GM18499 (cell line): ENCODE measurements around the gene TGIF1.
A peak's percentile ranks its signal among the peaks of the same experiment; 100 is the strongest.

Source experiments
- ATAC-seq: cut with Tn5 transposase; IDR thresholded peaks from one replicate; pipeline ENCODE4 v1.9.1; 2021; ENCODE audit warnings: moderate number of reproducible peaks; ENCODE audit not compliant: insufficient read depth, unreplicated experiment

Gene TGIF1

DNA sequence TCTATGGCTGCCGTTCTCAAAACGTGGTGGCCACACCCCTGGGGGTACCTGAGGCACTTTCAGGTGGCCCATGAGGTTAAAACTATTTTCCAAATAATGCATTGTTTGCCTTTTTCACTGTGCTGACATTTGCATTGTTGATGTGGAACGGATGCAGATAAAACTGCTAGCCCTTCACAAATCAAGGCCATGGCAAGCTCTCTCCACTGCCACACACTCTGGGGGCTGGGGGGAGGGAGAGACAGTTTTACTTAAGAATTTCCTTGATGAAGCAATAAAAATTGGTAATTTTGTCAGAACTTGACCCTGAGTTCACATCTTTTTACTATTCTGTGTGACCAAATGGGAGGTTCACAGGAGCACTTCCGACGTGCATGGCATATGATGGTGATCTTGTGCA is 22.0 kb upstream of the TGIF1 start:
- ATAC-seq: no peak

DNA sequence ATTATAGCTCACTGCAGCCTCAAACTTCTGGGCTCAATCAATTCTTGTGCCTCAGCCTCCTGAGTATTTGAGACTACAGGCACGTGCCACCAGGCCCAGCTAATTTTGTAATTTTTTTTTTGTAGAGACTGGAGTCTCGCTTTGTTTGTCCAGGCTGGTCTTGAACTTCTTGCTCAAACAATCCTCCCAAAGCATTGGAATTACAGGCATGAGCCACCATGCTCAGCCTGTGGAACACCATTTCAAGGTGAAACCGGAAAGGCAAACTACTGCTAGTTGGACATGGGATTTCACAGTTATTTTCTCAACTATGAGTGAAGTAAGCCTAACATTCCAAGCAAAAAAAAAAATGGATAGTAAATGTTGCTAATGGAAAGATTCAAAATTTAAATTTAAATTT is 20.9 kb upstream of the TGIF1 start:
- no peak for ATAC-seq

DNA sequence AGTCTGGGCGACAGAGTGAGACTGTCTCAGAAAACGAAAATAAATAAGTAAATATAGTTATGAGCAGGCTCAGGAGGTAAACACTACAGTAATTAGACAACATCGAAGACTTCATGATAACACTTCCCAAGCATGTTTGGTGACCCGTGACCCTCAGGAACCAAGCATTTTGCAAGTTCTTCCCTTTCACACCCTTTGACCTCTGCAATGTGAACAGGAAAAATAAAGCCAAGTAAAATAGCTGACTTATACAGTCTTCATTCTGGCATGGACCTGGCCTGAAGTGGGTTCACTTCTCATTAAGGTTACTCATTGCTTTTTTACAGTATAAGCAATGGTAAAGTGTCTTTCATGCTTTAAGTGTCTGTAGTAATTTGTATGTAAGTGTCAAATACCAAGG is 15.3 kb upstream of the TGIF1 start:
- no peak for ATAC-seq

DNA sequence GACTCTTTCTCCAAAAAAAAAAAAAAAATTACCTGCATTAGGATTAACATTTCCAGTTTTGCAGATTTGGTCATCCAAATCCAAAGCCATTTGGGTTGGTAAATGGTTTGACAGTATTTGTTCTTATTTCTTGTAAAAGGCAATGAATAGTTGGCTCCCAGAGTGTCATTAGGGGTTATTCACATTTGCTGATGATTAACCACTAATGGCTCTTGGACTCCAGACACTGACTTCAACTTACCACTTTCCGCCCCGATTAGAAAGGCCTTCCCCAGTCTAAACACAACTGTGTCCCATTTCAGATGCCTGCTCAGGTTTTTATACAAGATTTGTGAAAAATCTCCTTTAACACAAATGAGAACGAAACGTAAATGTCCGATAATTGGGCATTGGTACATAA is 9.6 kb upstream of the TGIF1 start:
- no peak for ATAC-seq

DNA sequence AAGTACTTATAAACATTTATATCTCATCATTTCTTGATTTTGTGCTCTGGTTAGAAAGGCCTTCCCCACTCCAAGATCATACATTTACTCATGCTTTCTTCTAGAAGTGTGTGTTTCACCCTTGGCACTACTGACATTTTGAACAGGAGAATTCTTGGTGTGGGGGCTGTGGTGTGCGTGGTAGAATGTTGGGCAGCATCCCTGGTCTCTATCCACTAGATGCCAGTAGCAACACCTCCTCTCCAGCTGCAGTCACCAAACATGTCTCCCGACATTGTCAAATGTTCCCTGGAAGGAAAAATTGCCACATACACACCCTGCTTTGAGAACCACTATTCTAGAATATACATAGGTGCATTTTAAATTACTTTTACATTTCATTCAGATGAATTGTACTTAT is 8.7 kb upstream of the TGIF1 start:
- no peak for ATAC-seq

DNA sequence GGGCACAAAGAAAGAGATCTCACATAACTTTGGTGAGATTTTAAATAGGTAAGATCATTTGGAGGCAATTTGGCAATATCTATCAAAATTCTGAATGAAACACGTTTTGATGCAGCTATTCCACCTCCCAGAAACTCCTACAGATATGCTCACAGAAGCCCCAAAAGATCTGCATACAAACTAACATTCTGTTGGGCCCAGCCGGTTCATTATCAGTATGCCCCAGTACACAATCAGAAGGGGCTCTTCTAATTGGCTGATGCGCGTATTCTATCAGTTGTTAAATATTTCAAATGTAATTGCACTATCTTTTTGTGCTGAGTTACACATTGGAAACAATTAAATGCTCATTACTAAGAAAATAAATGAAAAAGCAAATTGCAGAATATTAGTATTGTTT is 7.1 kb upstream of the TGIF1 start:
- ATAC-seq: no peak

DNA sequence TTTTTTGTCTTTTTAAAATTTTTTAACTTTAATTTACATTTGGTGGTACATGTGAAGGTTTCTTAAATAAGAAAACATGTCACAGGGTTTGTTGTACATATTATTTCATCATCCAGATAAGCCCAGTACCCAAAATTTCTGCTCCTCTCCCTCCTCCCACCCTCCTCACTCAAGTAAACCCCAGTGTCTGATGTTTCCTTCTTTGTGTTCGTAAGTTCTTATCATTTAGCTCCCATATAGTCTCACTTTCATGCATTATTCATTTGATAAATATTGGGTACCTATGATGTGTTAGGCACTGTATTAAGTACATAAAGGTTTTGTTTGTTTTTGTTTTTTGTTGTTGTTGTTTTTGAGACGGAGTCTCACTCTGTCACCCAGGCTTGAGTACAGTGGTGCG is 5.7 kb upstream of the TGIF1 start:
- no peak for ATAC-seq

DNA sequence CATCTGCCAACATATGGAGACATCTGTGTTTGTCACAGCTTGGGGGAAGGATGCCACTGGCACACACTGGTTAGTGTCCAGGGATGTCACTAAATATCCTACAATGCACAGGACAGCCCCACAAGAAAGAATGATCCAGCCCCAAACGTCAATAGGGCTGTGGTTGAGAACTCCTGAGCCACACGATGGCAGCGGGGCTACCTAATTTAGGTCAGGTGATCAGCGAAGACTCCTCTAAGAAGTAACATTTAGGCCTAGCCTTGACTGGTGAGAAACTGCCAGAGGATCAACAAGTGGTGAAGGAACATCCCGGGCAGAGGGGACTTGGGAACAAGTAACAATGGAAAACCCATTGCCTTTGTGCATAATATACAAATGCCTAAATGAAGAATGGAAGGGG is 5.0 kb upstream of the TGIF1 start:
- ATAC-seq: no peak

DNA sequence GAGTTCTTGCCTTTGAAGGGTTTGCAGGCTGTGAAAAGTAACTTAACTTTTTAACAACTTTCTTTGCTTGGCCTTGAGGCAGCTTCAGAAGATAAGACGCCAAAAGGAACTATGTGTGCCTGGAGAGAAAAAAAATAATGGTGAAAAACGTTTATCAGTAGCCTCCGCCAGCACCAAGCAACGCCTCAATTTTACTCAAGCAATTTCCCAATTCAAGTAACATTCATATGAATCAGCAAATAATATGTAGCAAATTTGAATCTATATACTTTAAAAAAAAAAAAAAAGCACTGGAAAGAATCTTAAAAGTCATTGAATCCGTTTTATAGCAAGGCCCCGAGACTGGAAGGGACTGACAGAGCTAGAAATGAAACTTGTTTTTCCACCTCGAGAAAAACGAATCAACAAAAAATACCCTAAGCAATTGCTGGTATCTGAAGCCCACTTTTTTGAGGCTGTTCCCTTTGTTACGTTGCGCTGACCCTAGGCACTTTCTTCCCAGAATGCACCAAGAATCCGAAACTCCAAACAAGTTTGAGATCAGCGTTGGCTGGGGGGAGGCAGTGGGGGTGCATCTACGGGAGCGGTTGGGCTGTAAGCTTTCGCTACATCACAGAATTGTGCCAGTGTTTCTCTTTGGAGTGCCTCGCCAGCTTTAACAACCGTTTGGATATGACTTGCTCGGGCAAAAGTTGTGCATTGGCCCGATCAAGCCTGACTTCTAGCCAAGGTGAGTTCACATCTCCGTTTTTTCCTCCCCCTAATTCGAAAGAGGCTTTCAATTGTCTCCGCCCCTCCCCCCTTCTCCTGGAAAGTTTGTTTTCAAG is 2.7 kb upstream of the TGIF1 start:
- ATAC-seq: no peak

DNA sequence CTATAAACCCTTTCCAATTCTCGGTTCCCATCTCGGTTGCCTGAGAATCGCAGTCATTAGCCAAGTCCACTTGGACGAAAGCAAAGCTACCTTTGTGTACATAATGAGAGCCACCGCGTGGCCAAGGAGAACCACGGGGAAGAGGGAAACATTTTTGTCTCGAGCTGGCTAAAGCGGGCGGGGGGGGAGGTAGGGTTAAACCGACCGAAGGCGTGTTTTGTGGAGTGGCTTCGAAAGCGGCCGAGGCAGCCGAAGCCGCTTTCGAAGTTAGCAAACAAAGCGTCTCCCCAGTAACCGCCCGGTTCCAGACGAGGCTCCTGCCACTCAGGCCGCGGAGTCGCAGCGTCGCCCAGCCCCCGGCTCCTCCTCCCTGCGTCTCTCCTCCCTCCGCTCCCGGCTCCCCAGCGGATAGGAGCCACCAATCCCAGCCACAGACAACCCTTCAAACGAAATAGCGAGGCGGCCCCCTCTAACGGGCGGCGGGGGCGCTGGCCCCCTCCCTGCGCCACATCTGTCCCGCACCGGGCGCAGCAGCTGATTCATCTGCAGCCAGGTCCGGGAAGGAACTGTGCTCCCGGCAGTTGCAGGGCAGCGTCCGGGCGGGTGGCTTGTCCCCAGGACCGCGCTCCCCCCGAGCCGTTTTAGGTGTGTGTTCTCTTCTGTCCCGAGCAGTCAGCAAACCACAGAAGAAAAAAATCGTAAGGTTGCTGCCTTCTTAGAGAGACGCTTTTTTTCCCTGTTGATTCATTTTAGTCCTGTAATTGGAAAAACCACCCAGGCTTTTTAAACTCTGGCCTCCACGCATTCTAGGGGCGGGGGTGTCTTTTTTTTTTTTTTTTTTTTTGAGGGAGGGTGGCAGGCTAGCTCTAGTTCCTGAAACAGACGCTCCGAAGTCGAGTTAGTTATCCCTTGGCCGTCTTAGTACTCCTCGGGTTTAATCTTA is 1.8 kb upstream of the TGIF1 start:
- peak; percentile 48 for ATAC-seq

DNA sequence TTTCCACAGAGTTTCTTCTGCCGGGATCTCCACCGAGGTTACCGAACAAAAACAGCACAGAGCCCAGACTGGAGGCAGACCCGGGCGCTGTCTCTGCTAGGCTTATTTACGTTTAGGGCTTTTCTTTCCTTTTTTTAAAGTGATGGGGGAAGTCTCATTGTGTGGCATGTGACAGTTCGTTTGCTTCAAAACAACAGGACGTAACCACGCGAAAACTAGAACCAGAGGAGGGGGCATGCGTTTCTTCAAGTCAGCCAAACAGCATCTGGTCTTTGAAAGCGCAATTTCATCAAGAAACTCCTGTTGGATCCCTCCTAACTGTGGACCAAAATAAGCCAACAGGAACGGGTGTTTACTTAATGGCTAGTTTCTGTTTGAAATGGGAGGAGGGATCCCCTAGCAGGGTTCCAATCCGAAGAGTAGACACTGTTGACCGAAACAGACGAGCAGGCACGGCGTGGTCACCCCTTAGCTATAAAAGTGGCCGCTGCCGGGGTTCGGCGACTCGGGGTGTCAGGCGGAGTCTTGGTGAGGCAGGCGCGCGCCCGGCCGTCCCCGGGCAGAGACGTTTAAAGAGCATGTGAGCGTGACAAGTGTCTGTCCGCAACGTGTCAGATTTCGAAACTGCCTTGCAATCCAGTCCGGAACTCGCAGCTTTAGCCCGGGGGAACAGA is 997 bp upstream of the TGIF1 start:
- peak; percentile 40 for ATAC-seq

DNA sequence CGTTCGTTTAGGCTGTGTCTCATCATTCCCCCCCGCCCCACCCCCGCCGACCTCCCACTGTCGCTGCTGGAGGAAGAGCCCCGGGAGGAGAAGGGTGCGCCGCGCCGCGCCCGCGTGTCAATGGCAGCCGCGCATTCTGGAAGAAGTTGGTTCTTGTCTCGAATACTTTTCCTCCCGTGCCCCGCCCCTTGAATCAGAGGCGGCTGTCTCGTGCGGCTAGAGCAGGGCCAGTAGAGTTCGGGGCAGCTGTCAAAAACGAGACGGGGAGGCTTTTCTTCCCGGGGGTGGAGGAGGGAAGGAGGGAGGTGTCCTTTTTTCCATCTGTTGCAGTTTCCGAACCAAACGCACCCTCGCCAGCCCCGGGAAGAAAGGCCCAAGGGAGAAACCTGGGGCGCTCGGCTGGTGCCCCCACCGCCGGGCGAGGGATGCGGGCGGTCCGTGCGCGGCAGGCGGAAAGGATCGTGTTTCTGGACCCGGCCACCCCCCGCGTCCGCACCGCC is 410 bp upstream of the TGIF1 start:
- no peak for ATAC-seq

DNA sequence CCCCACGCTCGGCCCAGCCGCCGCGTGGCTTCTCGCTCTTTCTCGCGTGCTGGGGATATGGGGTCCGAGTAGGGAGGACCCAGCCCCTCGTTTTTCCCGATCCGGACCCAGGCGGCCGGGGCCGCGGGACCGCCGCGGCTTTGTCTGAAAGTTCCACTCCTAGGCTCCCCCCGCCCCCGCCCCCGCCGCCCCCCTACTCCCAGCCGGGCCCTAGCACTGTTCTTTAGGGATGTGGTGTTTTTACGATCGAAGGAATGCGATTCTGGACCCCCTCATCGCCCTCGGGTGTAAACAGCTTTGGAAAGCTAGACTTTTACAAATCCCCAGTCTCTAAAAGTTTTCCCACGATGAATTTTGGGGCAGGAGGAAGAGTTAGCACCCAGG is 819 bp downstream of the TGIF1 start:
- ATAC-seq: no peak

DNA sequence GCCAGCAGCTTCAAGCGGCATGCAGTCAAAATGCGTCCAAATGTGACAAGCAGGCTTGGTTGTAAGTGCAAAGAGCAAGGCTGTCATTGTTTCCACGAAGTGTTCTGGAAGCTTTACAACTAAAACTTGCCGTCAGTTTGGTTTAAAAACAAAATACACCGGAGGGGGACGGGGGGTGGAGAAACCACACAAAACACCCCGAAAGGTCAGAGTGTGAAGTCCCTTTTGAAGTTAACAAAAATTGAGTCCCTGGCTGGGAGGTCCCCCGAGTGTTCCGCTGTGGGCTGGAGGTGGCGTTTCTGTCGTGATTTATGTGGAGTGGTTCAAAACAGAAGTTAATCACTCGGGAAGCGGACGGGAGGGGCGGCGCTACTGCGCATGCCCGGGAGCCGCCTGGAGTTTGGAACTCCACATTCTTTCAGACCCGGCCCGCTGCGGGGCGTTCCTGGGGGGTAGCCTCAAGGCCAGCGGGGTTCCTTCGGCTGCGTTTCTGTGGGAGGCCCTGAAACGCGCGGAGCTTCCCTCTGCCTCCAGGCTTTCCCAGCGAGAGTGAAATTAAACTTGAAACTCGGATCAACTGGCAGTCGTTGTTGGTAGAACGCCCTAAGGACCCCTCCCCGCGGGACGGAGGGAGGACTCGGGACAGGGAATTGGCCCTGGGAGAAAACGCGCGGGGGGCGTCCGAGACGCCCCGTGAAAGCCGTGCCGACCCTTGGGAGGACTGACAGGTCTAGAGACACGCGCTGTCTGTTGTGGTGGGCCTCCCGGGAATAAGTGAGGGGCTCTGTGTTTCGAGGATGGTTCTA is 1.4 kb downstream of the TGIF1 start:
- ATAC-seq: no peak

DNA sequence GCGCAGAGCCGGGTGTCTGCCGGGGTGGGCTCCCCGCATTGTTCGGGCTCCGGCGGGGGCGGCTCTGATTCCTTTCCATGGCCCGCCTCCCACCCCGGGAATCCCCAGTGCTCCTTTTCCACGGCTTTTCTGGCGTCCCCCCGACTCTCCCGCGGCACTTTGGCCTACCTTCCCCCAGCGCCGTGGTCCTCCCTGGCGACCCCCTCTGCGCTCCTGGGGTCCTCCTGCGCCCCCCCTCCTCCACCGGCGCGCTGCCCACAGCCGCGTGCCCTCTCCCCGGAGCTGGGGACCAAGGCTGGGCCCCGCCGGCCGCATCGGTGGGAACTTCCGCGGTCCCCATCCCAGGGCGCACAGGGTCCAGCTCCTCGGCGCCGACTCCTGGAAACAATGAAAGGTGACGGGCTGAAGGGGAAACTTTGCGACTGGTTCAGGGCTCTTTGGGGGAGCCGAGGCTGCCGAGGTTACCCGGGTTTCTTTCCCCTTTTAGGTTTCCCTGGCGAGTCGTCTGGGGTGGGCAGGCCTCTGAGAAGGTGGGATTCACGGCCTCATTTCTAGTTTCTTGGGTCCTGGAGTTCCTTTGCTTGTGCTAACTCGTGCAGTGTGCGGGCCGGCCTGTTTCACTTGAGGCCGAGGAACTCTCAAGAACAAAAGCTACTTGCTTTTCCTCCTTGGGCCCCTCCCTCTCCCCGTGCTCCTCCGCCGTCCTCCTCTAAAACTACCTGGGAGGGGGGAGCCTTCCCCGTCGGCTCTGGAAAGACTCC is 2.2 kb downstream of the TGIF1 start:
- ATAC-seq: no peak

DNA sequence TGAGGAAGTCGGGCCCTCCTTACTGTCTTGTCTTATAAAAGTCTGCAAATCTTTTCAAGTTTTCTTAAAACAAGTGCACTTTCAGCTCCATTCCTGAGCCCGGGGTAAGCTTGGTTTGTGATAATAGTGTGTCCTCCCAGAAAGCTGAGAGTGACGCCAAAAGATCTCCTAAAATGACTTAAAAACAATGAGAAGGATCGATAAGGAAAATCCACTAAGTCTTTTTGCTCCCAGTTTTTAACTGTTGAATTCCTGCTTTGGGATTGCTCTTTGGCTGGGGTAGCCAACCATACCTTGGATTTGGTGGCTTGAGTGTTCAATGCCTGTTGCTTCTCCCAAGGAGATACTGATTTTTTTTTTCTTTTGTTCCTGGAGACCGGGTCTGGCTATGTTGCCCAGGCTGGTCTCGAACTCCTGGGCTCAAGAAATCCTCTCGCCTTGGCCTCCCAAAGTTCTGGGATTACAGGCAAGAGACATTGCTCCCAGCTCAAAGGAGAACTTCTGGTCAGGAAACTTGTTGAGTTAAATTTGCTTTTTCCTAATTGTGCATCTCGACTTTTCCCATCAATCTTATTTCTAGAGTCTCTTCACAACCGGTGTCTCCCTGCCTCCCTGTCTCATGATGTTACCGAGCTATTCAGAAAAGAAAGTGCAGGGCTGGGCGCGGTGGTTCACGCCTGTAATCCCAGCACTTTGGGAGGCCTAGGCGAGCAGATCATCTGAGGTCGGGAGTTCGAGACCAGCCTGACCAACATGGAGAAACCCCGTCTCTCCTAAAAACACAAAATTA is 3.0 kb downstream of the TGIF1 start:
- ATAC-seq: no peak

DNA sequence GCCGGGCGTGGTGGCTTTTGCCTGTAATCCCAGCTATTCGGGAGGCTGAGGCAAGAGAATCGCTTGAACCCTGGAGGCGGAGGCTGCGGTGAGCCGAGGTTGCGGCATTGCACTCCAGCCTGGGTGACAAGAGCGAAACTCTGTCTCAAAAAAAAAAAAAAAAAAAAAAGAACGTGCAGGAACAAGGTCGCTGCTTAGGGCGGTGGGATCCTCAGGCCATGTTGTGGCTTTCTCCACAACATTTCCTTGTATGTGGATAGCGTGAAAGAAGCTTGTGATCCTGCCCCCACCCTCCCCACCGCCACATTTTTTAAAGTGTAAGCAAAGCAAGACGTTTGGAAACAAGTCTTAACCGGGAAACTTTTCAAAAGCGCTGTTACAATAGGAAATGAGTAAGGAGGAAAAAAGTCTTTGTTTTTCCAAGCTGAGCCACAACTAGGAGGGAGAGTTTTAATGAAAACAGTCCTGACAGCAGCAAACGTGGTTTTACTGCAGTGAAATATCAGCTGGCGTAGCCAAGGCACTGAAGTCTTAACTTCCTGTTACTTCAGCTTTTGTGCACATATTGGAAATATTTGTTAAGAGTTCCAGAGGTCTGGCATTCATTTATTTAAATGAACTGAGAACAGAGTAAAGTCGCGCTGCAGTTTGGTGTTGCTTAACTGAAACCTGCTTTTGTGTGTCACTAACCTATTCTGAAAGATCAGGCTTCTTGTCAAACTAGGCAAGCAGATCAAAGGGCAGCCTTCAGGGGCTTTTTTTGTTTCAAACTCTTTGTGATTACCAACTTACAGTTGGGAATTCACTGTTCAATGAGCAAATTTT is 3.8 kb downstream of the TGIF1 start:
- ATAC-seq: no peak
